ENCODE measurements around the gene TMEM63B.

DNA sequence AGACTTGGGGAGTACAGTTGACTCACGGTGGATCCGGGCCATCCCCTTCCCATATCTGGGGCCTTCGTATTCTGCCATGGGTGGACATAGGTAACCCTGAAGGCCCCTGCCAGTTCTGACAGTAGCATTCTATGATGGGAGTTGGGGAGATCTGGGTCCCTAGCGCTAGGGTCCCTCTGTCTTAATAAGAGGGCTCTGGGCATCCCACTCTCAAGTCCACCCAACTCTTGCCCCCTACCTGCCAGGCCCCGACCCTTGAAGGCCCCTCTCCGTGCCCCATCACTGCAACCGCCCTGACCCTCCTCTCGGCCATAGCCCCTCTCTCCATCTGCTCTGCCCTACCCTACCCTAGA is 24.7 kb downstream of the TMEM63B start:
- TF ChIP-seq, protein P1, sequence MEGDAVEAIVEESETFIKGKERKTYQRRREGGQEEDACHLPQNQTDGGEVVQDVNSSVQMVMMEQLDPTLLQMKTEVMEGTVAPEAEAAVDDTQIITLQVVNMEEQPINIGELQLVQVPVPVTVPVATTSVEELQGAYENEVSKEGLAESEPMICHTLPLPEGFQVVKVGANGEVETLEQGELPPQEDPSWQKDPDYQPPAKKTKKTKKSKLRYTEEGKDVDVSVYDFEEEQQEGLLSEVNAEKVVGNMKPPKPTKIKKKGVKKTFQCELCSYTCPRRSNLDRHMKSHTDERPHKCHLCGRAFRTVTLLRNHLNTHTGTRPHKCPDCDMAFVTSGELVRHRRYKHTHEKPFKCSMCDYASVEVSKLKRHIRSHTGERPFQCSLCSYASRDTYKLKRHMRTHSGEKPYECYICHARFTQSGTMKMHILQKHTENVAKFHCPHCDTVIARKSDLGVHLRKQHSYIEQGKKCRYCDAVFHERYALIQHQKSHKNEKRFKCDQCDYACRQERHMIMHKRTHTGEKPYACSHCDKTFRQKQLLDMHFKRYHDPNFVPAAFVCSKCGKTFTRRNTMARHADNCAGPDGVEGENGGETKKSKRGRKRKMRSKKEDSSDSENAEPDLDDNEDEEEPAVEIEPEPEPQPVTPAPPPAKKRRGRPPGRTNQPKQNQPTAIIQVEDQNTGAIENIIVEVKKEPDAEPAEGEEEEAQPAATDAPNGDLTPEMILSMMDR (conservative IDR thresholded peaks at IDR 0.05; ENCODE audit: low read length) = no peak
- no peak for TF ChIP-seq EZH2phosphoT487 (IDR thresholded peaks at IDR 0.05; ENCODE audit: borderline replicate concordance)

Measured in Loucy (cell line).